GM19043 (cell line): ENCODE measurements around the gene ZG16B.

Source experiments
- ATAC-seq: cut with Tn5 transposase; IDR thresholded peaks from one replicate; pipeline ENCODE4 v1.9.1; 2021; ENCODE audit warnings: low read depth; ENCODE audit not compliant: unreplicated experiment

ZG16B gene

DNA sequence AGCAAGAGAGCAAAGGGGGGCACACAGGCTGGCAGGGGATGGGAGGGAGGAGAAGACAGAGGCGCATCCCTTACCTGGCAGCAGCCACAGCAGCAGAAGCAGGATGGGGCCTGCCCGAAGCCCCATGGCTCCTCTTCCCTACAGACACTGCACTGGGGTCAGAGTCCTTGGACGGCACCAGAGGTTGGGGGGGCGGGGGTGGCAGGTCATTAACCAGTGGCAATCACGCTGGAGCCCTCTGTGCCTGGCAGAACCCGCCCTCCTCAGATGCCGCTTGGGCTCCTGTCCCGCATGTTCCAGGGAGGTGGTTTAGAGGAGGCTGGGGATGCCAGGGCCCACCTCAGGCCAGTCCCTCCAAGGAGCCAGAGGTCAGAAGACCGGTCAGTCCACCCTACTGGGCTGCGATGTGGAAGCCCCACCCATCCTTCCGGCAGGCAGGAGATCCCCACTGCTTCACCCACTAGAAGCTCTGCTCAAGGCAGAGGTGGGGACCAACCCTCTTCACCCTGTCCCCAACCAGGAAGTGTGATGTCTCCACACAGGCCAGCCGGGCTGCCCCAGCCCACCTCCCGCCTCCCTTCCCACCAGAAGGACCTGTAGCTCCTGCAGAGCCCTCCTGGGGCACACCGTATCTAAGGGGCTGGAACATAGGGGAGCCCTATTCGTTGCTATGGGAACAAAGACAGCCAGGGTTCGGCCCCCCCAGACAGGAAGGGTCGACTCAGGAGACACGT, 11.7 kb downstream of the ZG16B start:
- no peak for ATAC-seq

GRCh38 chr16:2842340-2843000, 12.4 kb downstream of the ZG16B start:
- no peak for ATAC-seq

GRCh38 chr16:2843526-2843925, 13.4 kb downstream of the ZG16B start:
- no peak for ATAC-seq

- no peak for ATAC-seq
Measured at GRCh38 chr16:2845116-2845515, 15.0 kb downstream of the ZG16B start.

DNA sequence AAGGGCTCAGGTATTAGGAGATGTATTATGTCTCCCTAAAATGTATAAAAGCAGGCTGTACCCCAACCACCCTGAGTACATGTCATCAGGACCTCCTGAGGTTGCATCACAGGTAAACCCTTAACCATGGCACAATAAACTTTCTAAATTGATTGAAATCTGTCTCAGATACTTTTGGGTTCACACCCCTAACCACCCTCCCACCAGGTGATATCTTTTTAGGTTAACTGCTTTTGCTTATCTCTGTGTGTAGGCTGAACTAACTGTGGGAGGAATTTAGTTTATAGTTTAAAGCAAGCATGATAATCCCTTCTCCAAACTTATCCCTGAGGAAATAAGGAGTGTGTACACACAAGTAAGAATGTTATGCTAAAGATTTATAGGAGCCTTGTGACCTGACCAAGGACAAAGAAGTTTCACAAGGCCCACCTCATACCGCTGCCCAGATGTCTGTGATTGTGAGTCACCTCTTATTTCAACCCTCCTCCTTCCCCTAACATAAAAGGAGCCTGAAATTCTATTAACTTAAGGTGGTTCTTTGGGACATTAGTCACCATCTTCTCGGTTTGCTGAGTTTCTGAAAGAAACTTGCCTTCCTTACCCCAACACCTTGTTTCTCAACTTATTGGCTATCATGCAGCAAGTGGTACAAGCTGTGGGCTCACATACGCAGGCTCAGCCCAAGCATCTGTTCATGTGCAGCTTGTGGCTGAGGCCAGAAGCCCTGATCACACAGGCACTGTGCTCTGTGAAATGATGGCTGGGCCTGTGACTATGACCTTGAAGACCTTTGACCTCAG, 16.6 kb downstream of the ZG16B start:
- no peak for ATAC-seq

DNA sequence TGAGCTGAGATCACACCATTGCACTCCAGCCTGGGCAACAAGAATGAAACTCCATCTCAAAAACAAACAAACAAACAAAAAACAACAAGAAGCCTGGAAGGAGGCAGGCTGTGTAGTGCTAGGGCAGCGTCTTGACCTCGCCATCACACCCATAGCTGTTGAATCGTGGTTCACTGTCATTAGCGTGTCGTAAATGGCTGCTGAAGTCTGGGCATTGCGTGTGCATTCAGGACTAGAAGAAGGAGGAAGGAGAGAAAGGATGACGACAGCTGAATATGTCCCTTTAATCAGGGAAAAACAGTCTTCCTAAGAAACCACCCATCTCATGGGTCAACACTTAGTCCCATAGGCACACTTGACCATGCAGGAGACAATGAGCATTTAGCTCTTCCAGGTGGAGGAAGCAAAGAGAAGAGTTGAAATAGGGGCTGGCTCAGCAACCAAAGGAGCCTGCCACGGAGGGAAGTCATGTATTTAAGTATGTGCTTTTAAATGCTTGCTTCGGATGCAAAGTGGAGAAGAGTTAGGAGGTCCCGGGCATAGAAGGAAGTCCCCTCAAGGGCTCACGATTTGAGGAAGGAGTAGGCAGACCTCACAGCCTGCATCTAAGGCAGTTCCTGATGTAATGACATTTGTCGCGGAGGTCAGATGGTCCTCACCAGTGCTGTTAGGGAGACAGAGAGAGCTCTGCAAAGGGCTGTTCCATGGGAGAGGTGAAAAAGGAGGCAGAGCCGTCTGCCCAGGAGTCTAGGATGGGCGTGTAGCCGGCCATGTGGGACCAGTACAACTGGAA, 19.0 kb downstream of the ZG16B start:
- ATAC-seq: no peak

DNA sequence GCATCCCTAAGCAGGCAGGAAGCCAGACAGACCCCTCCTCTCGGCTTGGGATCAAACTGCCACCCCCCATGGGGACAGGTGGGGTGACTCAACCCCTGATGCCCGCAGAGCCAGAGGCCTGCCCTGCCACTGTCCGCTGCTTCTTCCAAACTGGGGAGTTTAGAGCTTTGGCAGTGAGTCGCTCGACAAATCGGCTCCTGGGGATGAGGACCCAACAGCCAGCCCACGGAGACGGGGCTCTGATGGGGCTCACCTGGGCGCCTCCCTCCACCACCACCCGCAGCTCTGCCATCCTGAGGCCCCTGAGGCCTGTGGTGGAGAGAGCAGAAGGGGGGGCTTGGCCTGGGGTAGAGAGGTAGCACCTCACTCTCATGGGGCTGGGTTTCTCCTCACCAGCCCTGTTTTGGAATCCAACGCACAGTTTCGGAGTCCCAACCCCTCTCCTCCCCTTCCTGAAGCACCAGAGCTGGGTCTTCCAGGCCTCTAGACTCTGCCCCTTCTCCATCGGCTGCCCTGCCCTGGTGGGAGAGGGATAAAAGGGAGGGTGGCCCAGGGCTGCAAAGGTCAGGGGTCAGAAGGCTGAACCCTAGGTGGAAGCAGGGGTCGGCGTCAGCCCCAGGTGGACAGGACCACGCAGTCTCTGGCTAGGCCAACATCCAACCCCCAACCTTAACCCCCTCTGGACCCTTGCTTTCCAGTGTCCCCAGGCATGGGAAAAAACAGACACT, 22.1 kb downstream of the ZG16B start:
- ATAC-seq: no peak

- no peak for ATAC-seq
Measured at GRCh38 chr16:2852731-2853507, 22.8 kb downstream of the ZG16B start.

- no peak for ATAC-seq
Measured at GRCh38 chr16:2853531-2854073, 23.5 kb downstream of the ZG16B start.

DNA sequence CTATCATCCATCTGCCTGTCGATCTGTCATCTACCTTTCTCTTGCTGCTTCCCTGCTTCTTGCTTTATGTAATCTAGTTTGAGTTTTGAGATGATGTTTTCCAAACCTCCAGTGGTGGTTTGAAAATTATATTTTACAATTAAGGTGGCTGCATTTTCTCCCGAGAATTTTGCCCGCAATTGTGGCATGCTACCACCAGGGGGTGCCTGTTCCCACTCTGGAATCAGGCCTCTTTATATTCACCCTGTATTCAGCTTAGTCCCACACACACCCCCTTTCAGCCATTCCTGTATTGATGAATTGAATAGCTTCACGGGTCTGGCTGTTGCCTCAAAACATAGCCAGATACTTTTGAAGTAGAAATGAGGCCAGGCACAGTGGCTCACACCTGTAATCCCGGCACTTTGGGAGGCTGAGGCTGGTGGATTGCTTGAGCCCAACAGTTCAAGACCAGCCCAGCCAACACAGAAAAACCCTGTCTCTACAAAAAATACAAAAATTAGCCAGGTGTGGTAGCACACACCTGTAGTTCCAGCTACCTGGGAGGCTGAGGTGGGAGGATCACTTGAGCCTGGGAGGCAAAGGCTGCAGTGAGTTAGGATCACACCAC, 24.7 kb downstream of the ZG16B start:
- no peak for ATAC-seq

- no peak for ATAC-seq
Measured at GRCh38 chr16:2855536-2855935, 25.4 kb downstream of the ZG16B start.

GRCh38 chr16:2856061-2856670, 26.1 kb downstream of the ZG16B start:
- no peak for ATAC-seq

GRCh38 chr16:2856686-2857450, 26.8 kb downstream of the ZG16B start:
- ATAC-seq: no peak

DNA sequence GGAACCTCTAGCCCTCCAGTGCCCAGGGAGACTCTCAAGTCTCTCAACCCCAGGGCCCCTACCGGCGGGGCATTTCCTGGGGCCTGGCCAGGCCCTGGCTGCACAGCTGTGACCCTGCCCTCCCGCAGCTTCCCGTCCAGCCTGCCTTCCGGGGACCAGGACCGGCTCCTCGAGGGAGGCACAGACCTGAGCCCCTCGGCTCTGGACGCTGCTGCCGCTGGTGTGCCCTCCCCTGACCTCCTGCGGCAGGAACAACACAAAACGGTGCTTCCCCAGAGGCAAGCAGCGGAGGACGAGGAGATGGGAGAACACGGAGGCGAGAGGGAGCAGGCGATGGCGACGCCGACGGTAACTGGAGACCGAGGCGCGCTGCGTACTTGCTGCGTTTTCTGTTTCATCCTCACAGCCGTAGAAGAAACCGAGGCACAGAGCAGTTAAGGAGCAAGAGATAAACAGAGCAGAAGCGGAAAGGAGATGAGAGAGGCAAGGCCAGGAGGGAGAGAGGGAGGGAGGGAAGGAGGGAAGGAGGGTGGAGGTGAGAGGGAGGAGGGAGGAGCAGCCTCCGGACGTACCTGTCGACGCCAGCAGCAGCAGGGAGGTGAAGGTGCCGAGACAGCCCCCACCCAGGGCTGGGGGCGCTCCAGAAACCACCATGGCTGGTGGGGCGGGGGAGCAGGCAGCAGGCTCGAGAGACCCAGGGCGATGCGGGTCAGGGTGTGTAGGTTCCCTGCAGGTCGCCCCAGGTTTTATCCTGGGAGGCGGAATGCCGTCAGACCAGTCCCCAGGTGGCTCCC, 27.5 kb downstream of the ZG16B start, which contains the start of gene PRSS22:
TSS of gene PRSS22 (minus strand) at position 720 of the 794 bp plus-strand sequence. CDS start at position 654, 66 bp downstream.
- no peak for ATAC-seq

- no peak for ATAC-seq
Measured at GRCh38 chr16:2858245-2859025, 28.3 kb downstream of the ZG16B start.
